GM15510 (cell line): ENCODE measurements around the gene PLA2G12A.
A peak's percentile ranks its signal among the peaks of the same experiment; 100 is the strongest.

Source experiments
- POLR2A ChIP-seq: IDR thresholded peaks from 3 replicates; pipeline ENCODE4 v1.6.1; 2011; ENCODE audit warnings: borderline replicate concordance; ENCODE audit not compliant: insufficient read length; ENCODE audit errors: extremely low read depth

The PLA2G12A gene

GRCh38 chr4:109702950-109703663 lies 26.8 kb downstream of the PLA2G12A start, which contains the start of gene CASP6:
CASP6 (minus strand) TSS chr4:109703445; CDS start chr4:109703395, 50 bp downstream.
- TF ChIP-seq POLR2A, result peak; percentile 61

GRCh38 chr4:109701566-109702410 lies 28.1 kb downstream of the PLA2G12A start:
- TF ChIP-seq POLR2A, result no peak

- no peak for TF ChIP-seq POLR2A
Observed at GRCh38 chr4:109699553-109700225, 30.2 kb downstream of the PLA2G12A start.

- no peak for TF ChIP-seq POLR2A
Observed at GRCh38 chr4:109698656-109699055, 31.2 kb downstream of the PLA2G12A start.

- TF ChIP-seq POLR2A, result no peak
Observed at GRCh38 chr4:109691411-109691920, 38.4 kb downstream of the PLA2G12A start.

- TF ChIP-seq POLR2A, result no peak
Observed at GRCh38 chr4:109690690-109691410, 39.0 kb downstream of the PLA2G12A start.

- no peak for TF ChIP-seq POLR2A
Observed at GRCh38 chr4:109684727-109685126, 45.1 kb downstream of the PLA2G12A start.

GRCh38 chr4:109683621-109684253 lies 46.1 kb downstream of the PLA2G12A start:
- TF ChIP-seq POLR2A, result no peak

- TF ChIP-seq POLR2A, result no peak
Observed at GRCh38 chr4:109682875-109683274, 47.0 kb downstream of the PLA2G12A start.

- no peak for TF ChIP-seq POLR2A
Observed at GRCh38 chr4:109676886-109677285, 53.0 kb downstream of the PLA2G12A start.

- TF ChIP-seq POLR2A, result no peak
Observed at GRCh38 chr4:109675843-109676242, 54.0 kb downstream of the PLA2G12A start.

GRCh38 chr4:109675181-109675580 lies 54.7 kb downstream of the PLA2G12A start:
- no peak for TF ChIP-seq POLR2A

- TF ChIP-seq POLR2A, result no peak
Observed at GRCh38 chr4:109673303-109673702, 56.6 kb downstream of the PLA2G12A start.
